Endothelial cell of umbilical vein (primary cell): ENCODE results near the gene KCNE3. TPM values are rescaled to one million over a fixed set of nuclear protein-coding genes. Genes with fewer than 3 reads are reported as not detected.

Experiments
- BruUV-seq: library from RNA; stranded (reverse); fragments of 400-500 nt; replicated peaks from 2 replicates; lab custom pipeline; 2021; lab: Mats Ljungman, UMichigan
- CTCF ChIA-PET: fragments of 300-600, 350-600 bp; sonication (Branson Sonifier 250); formaldehyde crosslinking; loops from one replicate; lab custom pipeline; 2021; ENCODE audit warnings: antibody characterized with exemption, inconsistent platforms; lab: Charles Lee
- POLR2A ChIA-PET: fragments of 300-600, 350-600 bp; sonication (Branson Sonifier 250); formaldehyde crosslinking; loops from one replicate; lab custom pipeline; 2021; ENCODE audit warnings: antibody characterized with exemption, inconsistent platforms; lab: Charles Lee
- DNase-seq: peaks from one replicate; pipeline ENCODE4 v3.0.0-alpha.2; 2011; ENCODE audit warnings: low read depth, low spot score
- FAIRE-seq: peaks from 2 replicates; lab custom pipeline; 2011; peaks lifted over from hg19 to GRCh38; lab: Jason Lieb, UNC
- H2AFZ ChIP-seq: 2 replicates; pipeline ENCODE4 v1.6.0; 2012; ENCODE audit warnings: low read depth, low read length, control low read depth, inconsistent platforms
- H3K27ac ChIP-seq: 2 replicates; pipeline ENCODE4 v1.5.1; 2011; ENCODE audit warnings: low read depth, mild to moderate bottlenecking, control low read depth, low read length, moderate library complexity; ENCODE audit not compliant: insufficient read depth
- H3K27me3 ChIP-seq, 2 experiments: 2 replicates each; pipeline versions ENCODE4 v1.6.0 to v1.6.1; 2011; ENCODE audit warnings: low read length in 2 of 2, mixed read lengths in 1 of 2; ENCODE audit not compliant: control insufficient read depth in 2 of 2, insufficient read depth in 2 of 2
- H3K36me3 ChIP-seq, 2 experiments: 2 replicates in 1 of 2; 3 replicates in 1 of 2; pipeline ENCODE4 v1.5.1; 2011; ENCODE audit warnings: low read length in 2 of 2, mild to moderate bottlenecking in 1 of 2, moderate library complexity in 1 of 2; ENCODE audit not compliant: control insufficient read depth in 2 of 2, insufficient read depth in 2 of 2; ENCODE audit errors: extremely low read depth in 1 of 2
- H3K4me1 ChIP-seq: 3 replicates; pipeline ENCODE4 v1.5.1; 2011; ENCODE audit warnings: mild to moderate bottlenecking, low read length; ENCODE audit not compliant: control insufficient read depth, insufficient read depth; ENCODE audit errors: extremely low read depth
- H3K4me2 ChIP-seq: 2 replicates; pipeline ENCODE4 v1.6.1; 2011; ENCODE audit warnings: low read length, control low read depth, mixed read lengths; ENCODE audit not compliant: insufficient read depth
- H3K4me3 ChIP-seq, 3 experiments: fragments of 200-600 bp in 1 of 3; sonication (generic), shearing (Covaris generic) in 1 of 3; replicated peaks in 1 of 3; 2 replicates each; pipeline ENCODE4 v1.5.1; 2011 to 2016; ENCODE audit warnings: control low read depth in 3 of 3, low read length in 3 of 3, mild to moderate bottlenecking in 2 of 3, inconsistent platforms in 1 of 3, low read depth in 1 of 3, moderate library complexity in 1 of 3; ENCODE audit not compliant: insufficient read depth in 1 of 3
- H3K79me2 ChIP-seq: 2 replicates; pipeline ENCODE4 v1.6.0; 2012; ENCODE audit warnings: low read length, inconsistent platforms; ENCODE audit not compliant: control insufficient read depth, insufficient read depth
- H3K9ac ChIP-seq: replicated peaks from 2 replicates; pipeline ENCODE3; 2011; ENCODE audit warnings: low read length, control low read depth; ENCODE audit not compliant: insufficient read depth; ENCODE audit errors: extremely low read depth
- H3K9me1 ChIP-seq: replicated peaks from 3 replicates; pipeline ENCODE4 v1.6.0; 2011; ENCODE audit warnings: mild to moderate bottlenecking, low read length; ENCODE audit not compliant: control insufficient read depth, insufficient read depth; ENCODE audit errors: extremely low read depth
- H3K9me3 ChIP-seq: replicated peaks from 2 replicates; pipeline ENCODE4 v1.5.1; 2012; ENCODE audit warnings: low read length, inconsistent platforms; ENCODE audit not compliant: control insufficient read depth, insufficient read depth
- H4K20me1 ChIP-seq: replicated peaks from 2 replicates; pipeline ENCODE3; 2011; ENCODE audit warnings: mild to moderate bottlenecking, low read length; ENCODE audit not compliant: control insufficient read depth, insufficient read depth; ENCODE audit errors: extremely low read depth
- EZH2 ChIP-seq: IDR thresholded peaks from 2 replicates; pipeline ENCODE4 v1.6.1; 2012; ENCODE audit warnings: borderline replicate concordance, low read depth, mild to moderate bottlenecking, moderate library complexity, low read length, inconsistent platforms; ENCODE audit not compliant: severe bottlenecking
- FOS ChIP-seq: IDR thresholded peaks from 2 replicates; pipeline ENCODE4 v1.6.1; 2011; ENCODE audit warnings: mild to moderate bottlenecking, low read length, moderate library complexity, borderline replicate concordance; ENCODE audit not compliant: insufficient read depth
- GATA2 ChIP-seq: IDR thresholded peaks from 2 replicates; pipeline ENCODE4 v1.7.0; 2011; ENCODE audit warnings: low read depth, mild to moderate bottlenecking, moderate library complexity, mixed read lengths, low read length; ENCODE audit not compliant: insufficient read length, insufficient read depth
- JUN ChIP-seq: IDR thresholded peaks from 2 replicates; pipeline ENCODE4 v1.6.1; 2011; ENCODE audit warnings: borderline replicate concordance, low read depth; ENCODE audit not compliant: insufficient read length, insufficient read depth
- MYC ChIP-seq: IDR thresholded peaks from one replicate; pipeline ENCODE4 v1.6.1; 2011; ENCODE audit warnings: mild to moderate bottlenecking, low read depth, low read length
- POLR2A ChIP-seq: IDR thresholded peaks from 2 replicates; pipeline ENCODE4 v1.6.1; 2012; ENCODE audit warnings: low read depth, mild to moderate bottlenecking, control low read depth, low read length
- POLR2AphosphoS5 ChIP-seq: IDR thresholded peaks from 2 replicates; pipeline ENCODE4 v1.6.1; 2012; ENCODE audit warnings: low read depth, mild to moderate bottlenecking, control low read depth, low read length, moderate library complexity; ENCODE audit not compliant: insufficient read depth
- dilution Hi-C: fragments of 300-500 bp; cut with MboI; formaldehyde crosslinking; loops from one replicate; pipeline ENCODE4 v1.15.0; 2019; ENCODE audit warnings: low sequenced_read_pairs; ENCODE audit not compliant: extremely low pct_ligation_motif_present
- intact Hi-C: fragments of 100-400 bp; cut with micrococcal nuclease; formaldehyde crosslinking; loops from one replicate; pipeline ENCODE4 v1.10.0; 2022
- polyA plus RNA-seq, 4 experiments: library from polyadenylated mRNA; depleted of rRNA in 3 of 4; stranded (reverse) in 3 of 4; unstranded in 1 of 4; fragments of >200 nt; gene quantifications; 2 replicates each; pipeline versions ENCODE4 v1.2.1 to v1.2.3, GENCODE V29; 2011 to 2012; ENCODE audit warnings: missing spikeins in 1 of 4
- total RNA-seq: library from RNA; stranded (reverse); gene quantifications from 2 replicates; pipeline ENCODE4 v1.2.3, GENCODE V29; 2021
- TF ChIP-seq, protein P1 (sequence below), 2 donors: IDR thresholded peaks; 1 replicate in 1 of 2; 2 replicates in 1 of 2; pipeline ENCODE4 v1.5.1; 2011; ENCODE audit warnings: low read length in 2 of 2, mild to moderate bottlenecking in 2 of 2, moderate library complexity in 2 of 2, control low read depth in 1 of 2, inconsistent platforms in 1 of 2, low read depth in 1 of 2; ENCODE audit not compliant: insufficient read depth in 1 of 2; ENCODE audit errors: extremely low read depth in 1 of 2
- TF ChIP-seq, protein P2 (sequence below): IDR thresholded peaks from 2 replicates; pipeline ENCODE4 v1.6.1; 2011; ENCODE audit not compliant: insufficient read depth, insufficient read length

Gene KCNE3
- total and polyA plus RNA-seq, 2 donors (not counting 3 experiments of a cell fraction or from before 2014, with no cell fraction given): 0.97 to 2.2 TPM

DNA sequence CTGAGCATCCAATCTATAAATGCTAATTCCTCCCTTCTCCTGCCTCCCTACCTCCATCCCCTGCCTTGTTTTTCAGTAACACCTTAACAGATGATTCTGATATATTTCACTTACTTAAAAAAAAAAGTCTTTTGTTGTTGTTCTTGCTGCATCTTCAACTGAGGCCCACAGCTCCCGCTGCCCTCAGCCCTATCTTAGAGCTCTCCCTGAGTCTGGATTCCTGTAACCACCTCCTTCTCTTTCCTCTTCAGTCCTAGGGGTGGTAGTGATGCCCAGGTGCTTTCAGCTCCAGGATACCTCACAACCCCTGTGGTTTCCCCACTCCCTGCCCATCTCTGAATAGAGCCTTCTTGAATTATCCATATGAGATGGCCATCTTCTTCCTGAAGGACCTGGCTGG, 3.7 kb upstream of the KCNE3 start:
- Histone ChIP-seq H3K9me1 (no peaks in the 10 kb centered on the region), H4K20me1 (no peaks in the 10 kb centered on the region), H3K9me3 (no peaks in the 10 kb centered on the region), H3K79me2 (no peaks in the 10 kb centered on the region), H3K4me3 (no peak overlapping the region), H3K4me1 (peaks cover 7% of the 10 kb centered on the region), H3K4me2 (no peak overlapping the region), H3K27me3 (peaks cover 8 to 12% of the 10 kb centered on the region in 2 experiments), H3K9ac (no peak overlapping the region), H2AFZ (no peak overlapping the region), H3K36me3 (no peaks in the 10 kb centered on the region), H3K27ac (no peak overlapping the region)
- CTCF ChIA-PET: interaction anchor here (2.1 to 2.2 kb wide), 2 partner anchors 18 to 21 kb away, joined by 7 to 13 read pairs; no protein-coding TSS in a partner anchor
- BruUV-seq: no TSS peak
- no peak for DNase-seq
- no peak for TF ChIP-seq JUN
- TF ChIP-seq EZH2: no peak
- TF ChIP-seq, protein P1, sequence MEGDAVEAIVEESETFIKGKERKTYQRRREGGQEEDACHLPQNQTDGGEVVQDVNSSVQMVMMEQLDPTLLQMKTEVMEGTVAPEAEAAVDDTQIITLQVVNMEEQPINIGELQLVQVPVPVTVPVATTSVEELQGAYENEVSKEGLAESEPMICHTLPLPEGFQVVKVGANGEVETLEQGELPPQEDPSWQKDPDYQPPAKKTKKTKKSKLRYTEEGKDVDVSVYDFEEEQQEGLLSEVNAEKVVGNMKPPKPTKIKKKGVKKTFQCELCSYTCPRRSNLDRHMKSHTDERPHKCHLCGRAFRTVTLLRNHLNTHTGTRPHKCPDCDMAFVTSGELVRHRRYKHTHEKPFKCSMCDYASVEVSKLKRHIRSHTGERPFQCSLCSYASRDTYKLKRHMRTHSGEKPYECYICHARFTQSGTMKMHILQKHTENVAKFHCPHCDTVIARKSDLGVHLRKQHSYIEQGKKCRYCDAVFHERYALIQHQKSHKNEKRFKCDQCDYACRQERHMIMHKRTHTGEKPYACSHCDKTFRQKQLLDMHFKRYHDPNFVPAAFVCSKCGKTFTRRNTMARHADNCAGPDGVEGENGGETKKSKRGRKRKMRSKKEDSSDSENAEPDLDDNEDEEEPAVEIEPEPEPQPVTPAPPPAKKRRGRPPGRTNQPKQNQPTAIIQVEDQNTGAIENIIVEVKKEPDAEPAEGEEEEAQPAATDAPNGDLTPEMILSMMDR (IDR thresholded peaks at IDR 0.05; ENCODE audit: extremely low read depth in 1 of 2, insufficient read depth in 1 of 2, low read depth in 1 of 2, low read length in 2 of 2): no peak
- no peak for TF ChIP-seq GATA2
- no peak for TF ChIP-seq POLR2AphosphoS5
- no peak for TF ChIP-seq MYC
- no peak for TF ChIP-seq POLR2A
- TF ChIP-seq, protein P2, sequence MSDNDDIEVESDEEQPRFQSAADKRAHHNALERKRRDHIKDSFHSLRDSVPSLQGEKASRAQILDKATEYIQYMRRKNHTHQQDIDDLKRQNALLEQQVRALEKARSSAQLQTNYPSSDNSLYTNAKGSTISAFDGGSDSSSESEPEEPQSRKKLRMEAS: no peak
- no peak for TF ChIP-seq FOS
- FAIRE-seq: no peak
- POLR2A ChIA-PET: no interaction called here
- dilution Hi-C loops: loop anchor here (10.0 kb wide), 1 partner anchor 404 kb away; no protein-coding TSS in a partner anchor
- intact Hi-C loops: no loop called here
